ENCODE data around the gene CDADC1. TPM values are rescaled to one million over a fixed set of nuclear protein-coding genes. Genes with fewer than 3 reads are reported as not detected.

The CDADC1 gene
- total RNA-seq, 2 donors from 2014 or later: 3.9 to 5.6 TPM

DNA sequence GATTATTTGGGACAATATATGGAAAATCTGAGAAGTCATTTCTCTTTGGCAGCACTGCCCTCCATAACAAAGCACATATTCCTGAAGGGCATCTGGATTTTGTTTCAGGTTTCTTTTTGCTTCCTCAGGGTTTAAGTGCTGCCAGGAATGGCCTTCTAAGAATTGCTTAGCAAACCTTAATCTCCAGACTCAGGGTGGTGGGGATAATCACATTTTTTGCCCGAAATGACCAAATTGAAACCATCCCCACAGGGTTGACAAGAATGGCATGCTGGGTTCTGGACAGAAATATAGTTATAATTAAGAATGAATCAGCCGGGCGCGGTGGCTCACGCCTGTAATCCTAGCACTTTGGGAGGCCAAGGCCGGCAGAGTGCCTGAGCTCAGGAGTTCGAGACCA, 6.4 kb upstream of the CDADC1 start:
- TF ChIP-seq POLR2A (IDR thresholded peaks at IDR 0.05): no peak
- TF ChIP-seq CTCF (IDR thresholded peaks at IDR 0.05): no peak
- Histone ChIP-seq H3K27me3 (no peaks in the 10 kb centered on the region), H3K9me3 (no peaks in the 10 kb centered on the region), H3K27ac (no peak overlapping the region), H3K4me1 (no peaks in the 10 kb centered on the region), H3K36me3 (replicated peaks in 1 of 2; ENCODE audit: insufficient read depth in 1 of 2, low read depth in 2 of 2) (no peaks in the 10 kb centered on the region), H3K4me3 (no peak overlapping the region)
- ATAC-seq (no peak), DNase-seq (no peak)
- 91% methylated on average over 7 of the region's 7 CpGs for WGBS, 2 donors
- intact Hi-C loops (cut with DNase I): no loop called here

GRCh38 chr13:49245101-49245500, 2.6 kb upstream of the CDADC1 start:
- Histone ChIP-seq H3K9me3 (no peaks in the 10 kb centered on the region), H3K4me1 (peaks cover 19% of the 10 kb centered on the region), H3K4me3 (no peak overlapping the region), H3K27ac (no peak overlapping the region), H3K36me3 (replicated peaks in 1 of 2; ENCODE audit: insufficient read depth in 1 of 2, low read depth in 2 of 2) (no peaks in the 10 kb centered on the region), H3K27me3 (no peaks in the 10 kb centered on the region)
- no peak for ATAC-seq
- intact Hi-C loops (cut with DNase I): no loop called here
- TF ChIP-seq CTCF (IDR thresholded peaks at IDR 0.05): no peak
- TF ChIP-seq POLR2A (IDR thresholded peaks at IDR 0.05): no peak
- DNase-seq: no peak

DNA sequence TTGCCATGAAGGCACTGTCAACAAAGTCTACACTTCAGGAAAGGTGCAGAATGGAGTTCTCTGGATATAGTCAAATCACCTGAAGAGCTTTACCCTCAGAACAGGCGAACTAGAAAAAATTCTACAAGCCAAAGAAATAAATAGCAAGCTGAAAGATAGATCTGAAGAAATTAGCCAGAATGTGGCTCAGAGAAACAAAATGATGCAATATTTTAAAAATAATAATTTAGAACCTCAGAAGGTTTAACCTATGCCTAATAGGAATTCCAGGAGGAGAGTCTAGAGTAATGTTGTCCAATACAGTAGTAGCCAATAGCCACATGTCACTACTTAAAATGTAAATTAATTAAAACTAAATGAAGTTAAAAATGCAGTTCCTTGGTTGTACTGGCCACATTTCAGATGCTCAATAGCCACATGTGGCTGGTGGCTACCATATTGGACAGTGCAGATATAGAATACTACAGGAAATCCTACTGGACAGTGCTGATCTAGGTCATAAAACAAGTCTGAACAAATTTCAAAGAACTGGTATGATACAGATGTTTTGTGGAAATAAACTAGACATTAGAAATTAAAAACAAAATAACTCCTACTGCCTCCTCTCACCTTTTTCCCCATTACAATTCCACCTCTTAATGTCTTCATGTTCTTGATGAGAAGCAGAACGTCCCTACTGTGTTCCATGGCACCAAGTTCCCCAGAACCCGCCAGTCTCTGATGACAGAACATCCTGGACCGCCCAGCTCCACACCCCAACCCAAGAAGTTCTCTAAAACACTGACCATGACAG, 679 bp upstream of the CDADC1 start:
- DNase-seq: no peak
- Histone ChIP-seq H3K4me3 (peak overlapping the region; percentile 52 to 85), H3K27ac (peak overlapping the region; percentile 77 to 91 (median 91)), H3K4me1 (peaks cover 19% of the 10 kb centered on the region), H3K9me3 (no peaks in the 10 kb centered on the region), H3K36me3 (replicated peaks in 1 of 2; ENCODE audit: insufficient read depth in 1 of 2, low read depth in 2 of 2) (no peaks in the 10 kb centered on the region), H3K27me3 (no peaks in the 10 kb centered on the region)
- TF ChIP-seq CTCF (IDR thresholded peaks at IDR 0.05): no peak
- TF ChIP-seq POLR2A (IDR thresholded peaks at IDR 0.05): no peak
- 23 to 25% methylated on average over 4 of the region's 4 CpGs for WGBS, 2 donors
- ATAC-seq: no peak
- intact Hi-C loops (cut with DNase I): no loop called here

- Histone ChIP-seq H3K9me3 (no peaks in the 10 kb centered on the region), H3K4me3 (peak overlapping the region in 1 of 2 donors; percentile 85), H3K4me1 (peaks cover 19% of the 10 kb centered on the region), H3K27ac (peak overlapping the region; percentile 77 to 91 (median 91)), H3K36me3 (replicated peaks in 1 of 2; ENCODE audit: insufficient read depth in 1 of 2, low read depth in 2 of 2) (no peaks in the 10 kb centered on the region), H3K27me3 (no peaks in the 10 kb centered on the region)
- intact Hi-C loops (cut with DNase I): no loop called here
- ATAC-seq: no peak
- no peak for TF ChIP-seq POLR2A (IDR thresholded peaks at IDR 0.05)
- no peak for TF ChIP-seq CTCF (IDR thresholded peaks at IDR 0.05)
- no peak for DNase-seq
- 2% methylated on average over 6 of the region's 6 CpGs for whole genome bisulfite sequencing, 2 donors
Measured at GRCh38 chr13:49248622-49249002, 887 bp downstream of the CDADC1 start.

GRCh38 chr13:49251326-49251725, 3.6 kb downstream of the CDADC1 start:
- ATAC-seq (no peak), DNase-seq (no peak)
- Histone ChIP-seq H3K36me3 (replicated peaks in 1 of 2; ENCODE audit: insufficient read depth in 1 of 2, low read depth in 2 of 2) (peaks cover 3 to 6% of the 10 kb centered on the region in 2 donors), H3K4me1 (peaks cover 19% of the 10 kb centered on the region), H3K4me3 (no peak overlapping the region), H3K27me3 (no peaks in the 10 kb centered on the region), H3K27ac (no peak overlapping the region), H3K9me3 (no peaks in the 10 kb centered on the region)
- intact Hi-C loops (cut with DNase I): no loop called here
- 70 to 73% methylated on average over 5 of the region's 5 CpGs for WGBS, 2 donors
- TF ChIP-seq POLR2A (IDR thresholded peaks at IDR 0.05) (no peak), CTCF (IDR thresholded peaks at IDR 0.05) (no peak)
